IPS DF 6.9 (cell line): ENCODE results near the gene DPH7.
"Not testable (repeated sequence)": the region's sequence is repeated elsewhere in the genome, so short reads cannot be mapped to it uniquely, and the experiment has no call there.

Experiments
- DNase-seq: peaks from one replicate; pipeline ENCODE4 v3.0.0-alpha.2; 2013; ENCODE audit warnings: low read depth, low spot score
- H3K27ac ChIP-seq: one replicate; pipeline ENCODE4 v1.5.1; 2013; ENCODE audit warnings: low read length, control low read depth
- H3K27me3 ChIP-seq: 2 replicates; pipeline ENCODE4 v1.6.1; 2013; ENCODE audit warnings: mild to moderate bottlenecking, low read length; ENCODE audit not compliant: control insufficient read depth, insufficient read depth
- H3K36me3 ChIP-seq: 2 replicates; pipeline ENCODE4 v1.6.1; 2013; ENCODE audit warnings: low read length; ENCODE audit not compliant: control insufficient read depth, insufficient read depth
- H3K4me1 ChIP-seq: 2 replicates; pipeline ENCODE4 v1.6.1; 2013; ENCODE audit warnings: low read length; ENCODE audit not compliant: control insufficient read depth, insufficient read depth
- H3K4me3 ChIP-seq: 2 replicates; pipeline ENCODE4 v1.5.1; 2013; ENCODE audit warnings: mild to moderate bottlenecking, low read length
- H3K9me3 ChIP-seq: 2 replicates; pipeline ENCODE4 v1.6.1; 2013; ENCODE audit warnings: low read length, inconsistent platforms; ENCODE audit not compliant: control insufficient read depth, insufficient read depth
- WGBS: extraction: QIAGEN DNeasy Blood & Tissue Kit; methylation state at CpG from one replicate; pipeline ENCODE4 v1.1.7; 2013; ENCODE audit warnings: mixed read lengths, missing lambda C conversion rate; ENCODE audit not compliant: insufficient read length, insufficient coverage; 5-methylcytosine and 5-hydroxymethylcytosine counted together

Gene DPH7

GRCh38 chr9:137606005-137606621 lies 27.4 kb upstream of the DPH7 start:
- peaks cover 11% of the 10 kb centered on the region for H3K4me1 ChIP-seq
- no peaks in the 10 kb centered on the region for H3K36me3 ChIP-seq
- H3K27me3 ChIP-seq: no peaks in the 10 kb centered on the region
- peak overlapping the region; percentile 75 for H3K4me3 ChIP-seq
- WGBS: no CpG with 5 or more reads among the region's 57 CpGs
- no peak overlapping the region for H3K27ac ChIP-seq
- no peaks in the 10 kb centered on the region for H3K9me3 ChIP-seq
- no peak for DNase-seq

GRCh38 chr9:137605121-137606004 lies 26.6 kb upstream of the DPH7 start, which contains the start of gene ARRDC1:
TSS of gene ARRDC1 (plus strand) at chr9:137605686. CDS start at chr9:137605718, 32 bp downstream.
- Histone ChIP-seq H3K4me1 (peaks cover 11% of the 10 kb centered on the region), H3K9me3 (no peaks in the 10 kb centered on the region), H3K27me3 (no peaks in the 10 kb centered on the region), H3K36me3 (no peaks in the 10 kb centered on the region), H3K4me3 (peak within 1 kb of the TSS; percentile 75), H3K27ac (no peak within 1 kb of the TSS)
- WGBS: no CpG with 5 or more reads among the region's 111 CpGs
- DNase-seq: peak; percentile 72

GRCh38 chr9:137604345-137605086 lies 25.8 kb upstream of the DPH7 start:
- WGBS: no CpG with 5 or more reads among the region's 49 CpGs
- no peak for DNase-seq
- no peaks in the 10 kb centered on the region for H3K36me3 ChIP-seq
- H3K4me3 ChIP-seq: peak overlapping the region; percentile 45; the same call in 1 of the 2 replicates
- no peaks in the 10 kb centered on the region for H3K9me3 ChIP-seq
- no peak overlapping the region for H3K27ac ChIP-seq
- H3K4me1 ChIP-seq: peaks cover 11% of the 10 kb centered on the region
- no peaks in the 10 kb centered on the region for H3K27me3 ChIP-seq

GRCh38 chr9:137603879-137604278 lies 25.2 kb upstream of the DPH7 start:
- H3K27me3 ChIP-seq: no peaks in the 10 kb centered on the region
- no CpG with 5 or more reads among the region's 13 CpGs for WGBS
- no peak overlapping the region for H3K4me3 ChIP-seq
- H3K36me3 ChIP-seq: no peaks in the 10 kb centered on the region
- DNase-seq: no peak
- peaks cover 11% of the 10 kb centered on the region for H3K4me1 ChIP-seq
- H3K27ac ChIP-seq: no peak overlapping the region
- no peaks in the 10 kb centered on the region for H3K9me3 ChIP-seq

DNA sequence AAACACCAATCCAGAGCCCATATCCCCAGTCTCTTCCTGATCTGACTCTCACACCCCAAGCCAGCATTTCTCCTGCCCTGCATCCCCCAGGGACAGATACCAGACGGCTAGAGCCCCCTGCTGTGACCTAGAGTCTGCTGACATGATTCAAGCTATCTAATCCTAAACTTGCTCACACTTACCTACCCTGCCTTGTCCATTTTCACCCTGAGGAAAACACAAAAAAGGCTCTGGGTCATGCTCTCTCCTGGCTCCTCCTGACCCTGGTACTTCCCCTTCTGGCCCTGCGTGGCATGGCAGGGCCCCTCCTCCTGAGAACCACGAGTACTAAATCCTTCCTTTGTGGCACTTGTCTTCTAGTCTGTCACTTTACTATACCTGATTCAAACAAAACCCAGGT lies 23.9 kb upstream of the DPH7 start:
- DNase-seq: no peak
- no peak overlapping the region for H3K27ac ChIP-seq
- peaks cover 11% of the 10 kb centered on the region for H3K4me1 ChIP-seq

DNA sequence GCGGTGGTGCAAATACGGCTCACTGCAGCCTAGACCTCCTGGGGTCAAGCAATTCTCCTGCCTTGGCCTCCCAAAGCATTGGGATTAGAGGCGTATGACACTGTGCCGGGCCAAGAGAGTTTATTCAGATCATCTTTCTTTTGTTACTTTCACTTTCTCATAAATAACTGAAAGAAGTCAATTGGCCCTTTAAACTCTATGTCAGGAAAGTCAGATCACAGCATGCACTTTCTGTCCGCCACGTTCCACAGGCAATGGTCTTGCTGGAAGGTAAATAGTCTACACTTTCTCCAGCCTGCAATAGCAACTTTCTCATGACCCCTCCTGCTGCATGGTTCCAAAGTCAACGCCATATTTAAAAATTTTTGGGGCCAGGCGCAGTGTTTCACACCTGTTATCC lies 20.2 kb upstream of the DPH7 start:
- WGBS: no CpG with 5 or more reads among the region's 8 CpGs
- H3K36me3 ChIP-seq: no peaks in the 10 kb centered on the region
- H3K9me3 ChIP-seq: no peaks in the 10 kb centered on the region
- DNase-seq: no peak
- no peak overlapping the region for H3K4me3 ChIP-seq
- H3K27ac ChIP-seq: no peak overlapping the region
- H3K27me3 ChIP-seq: no peaks in the 10 kb centered on the region
- H3K4me1 ChIP-seq: no peaks in the 10 kb centered on the region

More for the DNA sequence above, 23.9 kb upstream of the DPH7 start:
- Histone ChIP-seq H3K36me3 (no peaks in the 10 kb centered on the region), H3K4me3 (no peak overlapping the region), H3K27me3 (no peaks in the 10 kb centered on the region), H3K9me3 (no peaks in the 10 kb centered on the region)
- WGBS: no CpG with 5 or more reads among the region's 3 CpGs

- not testable (repeated sequence) for H3K27me3 ChIP-seq, H3K27ac ChIP-seq
- WGBS: no CpG with 5 or more reads among the region's 7 CpGs
Observed at GRCh38 chr9:137596577-137596976, 17.9 kb upstream of the DPH7 start.

GRCh38 chr9:137593176-137593575 lies 14.5 kb upstream of the DPH7 start:
- H3K27ac ChIP-seq: no peak overlapping the region
- H3K4me1 ChIP-seq: peaks cover 3% of the 10 kb centered on the region
- H3K27me3 ChIP-seq: no peaks in the 10 kb centered on the region
- H3K9me3 ChIP-seq: no peaks in the 10 kb centered on the region
- H3K36me3 ChIP-seq: peaks cover 2% of the 10 kb centered on the region; the same call in 1 of the 2 replicates
- no peak overlapping the region for H3K4me3 ChIP-seq
- WGBS: 100% methylated on average over 1 of the region's 12 CpGs
- no peak for DNase-seq

More at GRCh38 chr9:137596577-137596976, 17.9 kb upstream of the DPH7 start:
- H3K9me3 ChIP-seq, H3K4me3 ChIP-seq, DNase-seq, H3K36me3 ChIP-seq, H3K4me1 ChIP-seq: not testable (repeated sequence)

DNA sequence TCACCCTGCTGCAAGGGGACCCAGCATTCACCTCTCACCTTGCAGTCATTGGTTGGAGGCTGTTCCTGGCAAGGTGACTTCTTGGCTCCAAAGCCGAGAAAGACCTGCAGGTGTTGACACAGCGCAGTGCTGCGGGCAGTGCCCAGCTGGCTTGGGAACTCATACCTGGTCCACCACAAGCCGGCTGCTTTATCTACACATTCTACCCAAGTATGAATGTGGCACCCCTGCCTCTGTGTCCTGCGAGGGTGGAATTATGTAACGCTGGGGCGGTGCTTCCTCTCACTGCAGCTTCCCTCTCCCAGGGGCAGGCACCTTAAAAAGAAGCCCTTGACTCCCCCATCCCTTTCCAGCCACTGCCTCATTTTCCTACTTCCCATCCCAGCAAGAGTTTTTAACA lies 14.0 kb upstream of the DPH7 start:
- WGBS: no CpG with 5 or more reads among the region's 7 CpGs
- no peak for DNase-seq
- H3K27ac ChIP-seq: no peak overlapping the region

More for the DNA sequence above, 14.0 kb upstream of the DPH7 start:
- no peaks in the 10 kb centered on the region for H3K27me3 ChIP-seq
- H3K4me1 ChIP-seq: peaks cover 3% of the 10 kb centered on the region
- H3K4me3 ChIP-seq: no peak overlapping the region
- H3K9me3 ChIP-seq: no peaks in the 10 kb centered on the region
- peaks cover 4% of the 10 kb centered on the region for H3K36me3 ChIP-seq
